H1 (cell line): ENCODE measurements around the gene LIN28A. TPM values are rescaled to one million over a fixed set of nuclear protein-coding genes. Genes with fewer than 3 reads are reported as not detected.

Experiments
- CTCF ChIA-PET: fragments of 300-600 bp; sonication (Branson Sonifier 250); formaldehyde crosslinking; loops from one replicate; lab custom pipeline; 2021; ENCODE audit not compliant: partially characterized antibody; lab: Charles Lee
- POLR2A ChIA-PET: fragments of 300-600 bp; sonication (Branson Sonifier 250); formaldehyde crosslinking; loops from one replicate; lab custom pipeline; 2021; ENCODE audit warnings: inconsistent platforms; ENCODE audit not compliant: partially characterized antibody; lab: Charles Lee
- DNase-seq, 2 experiments: peaks; one replicate each; pipeline versions ENCODE4 v3.0.0 to v3.0.0-alpha.2; 2010 to 2022; ENCODE audit warnings: low spot score in 2 of 2, low read depth in 1 of 2, mixed read lengths in 1 of 2
- FAIRE-seq: peaks from 2 replicates; lab custom pipeline; 2011; peaks lifted over from hg19 to GRCh38; lab: Jason Lieb, UNC
- H2AFZ ChIP-seq: 2 replicates; pipeline ENCODE4 v1.8.1; 2012; ENCODE audit warnings: low read length, inconsistent platforms
- H2AK5ac ChIP-seq: 2 replicates; pipeline ENCODE4 v1.6.1; 2013; ENCODE audit warnings: low read depth, low read length
- H2BK120ac ChIP-seq: replicated peaks from 2 replicates; pipeline ENCODE3; 2013; ENCODE audit warnings: low read depth, low read length, inconsistent platforms
- H2BK12ac ChIP-seq: 2 replicates; pipeline ENCODE4 v1.6.1; 2013; ENCODE audit warnings: low read depth, low read length
- H2BK15ac ChIP-seq: 2 replicates; pipeline ENCODE4 v1.6.1; 2013; ENCODE audit warnings: low read length
- H2BK20ac ChIP-seq: 2 replicates; pipeline ENCODE4 v1.6.1; 2013; ENCODE audit warnings: low read length
- H2BK5ac ChIP-seq: 2 replicates; pipeline ENCODE4 v1.6.1; 2013; ENCODE audit warnings: low read depth, low read length
- H3K14ac ChIP-seq: 2 replicates; pipeline ENCODE4 v1.6.1; 2013; ENCODE audit warnings: inconsistent platforms; ENCODE audit not compliant: insufficient read length
- H3K18ac ChIP-seq: 2 replicates; pipeline ENCODE4 v1.6.1; 2013; ENCODE audit warnings: low read length; ENCODE audit errors: extremely low read depth
- H3K23ac ChIP-seq: 2 replicates; pipeline ENCODE4 v1.6.1; 2013; ENCODE audit warnings: inconsistent platforms; ENCODE audit not compliant: insufficient read length
- H3K23me2 ChIP-seq: 2 replicates; pipeline ENCODE4 v1.6.1; 2013; ENCODE audit warnings: low read depth, low read length
- H3K27ac ChIP-seq: 2 replicates; pipeline ENCODE4 v1.6.1; 2011; ENCODE audit warnings: low read depth, low read length, inconsistent platforms
- H3K27me3 ChIP-seq, 4 experiments: replicated peaks in 1 of 4; 1 replicate in 1 of 4; 2 replicates in 3 of 4; pipeline versions ENCODE4 v1.6.1 to v1.8.1; 2011 to 2013; ENCODE audit warnings: low read length in 3 of 4, mild to moderate bottlenecking in 3 of 4, inconsistent platforms in 2 of 4, mixed read lengths in 2 of 4, moderate library complexity in 1 of 4; ENCODE audit not compliant: control insufficient read depth in 3 of 4, insufficient read depth in 3 of 4; ENCODE audit errors: extremely low read depth in 1 of 4
- H3K36me3 ChIP-seq, 4 experiments: 2 replicates each; pipeline versions ENCODE4 v1.6.1 to v1.8.1; 2011 to 2013; ENCODE audit warnings: mild to moderate bottlenecking in 4 of 4, low read length in 3 of 4, moderate library complexity in 2 of 4, control low read depth in 1 of 4, inconsistent platforms in 1 of 4; ENCODE audit not compliant: insufficient read depth in 4 of 4, control insufficient read depth in 2 of 4
- H3K4ac ChIP-seq: replicated peaks from 2 replicates; pipeline ENCODE3; 2013; ENCODE audit warnings: low read length, low read depth, mixed read lengths, inconsistent platforms; ENCODE audit not compliant: insufficient read length
- H3K4me1 ChIP-seq, 4 experiments: replicated peaks in 1 of 4; 1 replicate in 1 of 4; 2 replicates in 3 of 4; pipeline versions ENCODE4 v1.6.1 to v1.8.1; 2011 to 2013; ENCODE audit warnings: low read length in 3 of 4, inconsistent platforms in 2 of 4, mixed read lengths in 1 of 4; ENCODE audit not compliant: insufficient read depth in 4 of 4, control insufficient read depth in 3 of 4
- H3K4me2 ChIP-seq, 2 experiments: 2 replicates each; pipeline versions ENCODE4 v1.6.1 to v1.8.1; 2011 to 2013; ENCODE audit warnings: low read depth in 2 of 2, low read length in 2 of 2, control low read depth in 1 of 2, inconsistent platforms in 1 of 2, mild to moderate bottlenecking in 1 of 2; ENCODE audit not compliant: insufficient read depth in 1 of 2
- H3K4me3 ChIP-seq, 4 experiments: fragments of 200-600, 300-600 bp in 1 of 4; sonication (generic), shearing (Covaris generic), sonication (Bioruptor Twin) in 1 of 4; 2 replicates each; pipeline versions ENCODE4 v1.5.1 to v1.8.1; 2011 to 2016; ENCODE audit warnings: low read length in 4 of 4, low read depth in 3 of 4, control low read depth in 2 of 4, inconsistent platforms in 2 of 4, mild to moderate bottlenecking in 2 of 4, mixed read lengths in 1 of 4, moderate library complexity in 1 of 4; ENCODE audit not compliant: insufficient read depth in 2 of 4; ENCODE audit errors: extremely low read depth in 1 of 4
- H3K56ac ChIP-seq: replicated peaks from 2 replicates; pipeline ENCODE3; 2013; ENCODE audit warnings: low read depth, mild to moderate bottlenecking, mixed read lengths, low read length, inconsistent platforms; ENCODE audit not compliant: insufficient read length
- H3K79me1 ChIP-seq: 2 replicates; pipeline ENCODE4 v1.6.1; 2013; ENCODE audit warnings: low read depth, low read length, control low read depth
- H3K79me2 ChIP-seq, 2 experiments: 2 replicates each; pipeline versions ENCODE4 v1.6.1 to v1.8.1; 2012 to 2013; ENCODE audit warnings: low read length in 2 of 2, mild to moderate bottlenecking in 2 of 2, inconsistent platforms in 1 of 2; ENCODE audit not compliant: insufficient read depth in 2 of 2, control insufficient read depth in 1 of 2
- H3K9ac ChIP-seq, 4 experiments: replicated peaks in 1 of 4; 1 replicate in 1 of 4; 2 replicates in 3 of 4; pipeline versions ENCODE4 v1.6.1 to v1.8.1; 2011 to 2013; ENCODE audit warnings: low read depth in 3 of 4, low read length in 3 of 4, control low read depth in 2 of 4, mild to moderate bottlenecking in 2 of 4, moderate library complexity in 2 of 4, inconsistent platforms in 1 of 4; ENCODE audit errors: extremely low read depth in 1 of 4
- H3K9me3 ChIP-seq, 2 experiments: 2 replicates each; pipeline versions ENCODE4 v1.6.1 to v1.8.1; 2012 to 2013; ENCODE audit warnings: mild to moderate bottlenecking in 2 of 2, moderate library complexity in 2 of 2, control low read depth in 1 of 2, inconsistent platforms in 1 of 2, low read depth in 1 of 2, low read length in 1 of 2, mixed read lengths in 1 of 2; ENCODE audit not compliant: insufficient read depth in 2 of 2
- H4K20me1 ChIP-seq, 2 experiments: replicated peaks in 1 of 2; 2 replicates each; pipeline versions ENCODE3 to v1.8.1; 2011 to 2013; ENCODE audit warnings: inconsistent platforms in 2 of 2, low read length in 2 of 2, mild to moderate bottlenecking in 1 of 2; ENCODE audit not compliant: insufficient read depth in 2 of 2, control insufficient read depth in 1 of 2
- H4K5ac ChIP-seq: 2 replicates; pipeline ENCODE4 v1.6.1; 2013; ENCODE audit warnings: low read length, low read depth, mixed read lengths, inconsistent platforms; ENCODE audit not compliant: insufficient read length
- H4K8ac ChIP-seq: 2 replicates; pipeline ENCODE4 v1.8.0; 2013; ENCODE audit warnings: mild to moderate bottlenecking, moderate library complexity, low read length, inconsistent platforms; ENCODE audit not compliant: insufficient read depth; ENCODE audit errors: extremely low read depth
- H4K91ac ChIP-seq: replicated peaks from 2 replicates; pipeline ENCODE3; 2013; ENCODE audit warnings: low read length, mixed read lengths, inconsistent platforms; ENCODE audit not compliant: insufficient read length
- WGBS, 2 experiments: shearing (Covaris generic) in 1 of 2; methylation state at CpG; one replicate each; pipeline versions ENCODE4 v1.1.6 to v1.1.7; 2013 to 2015; ENCODE audit warnings: low lambda C conversion rate in 2 of 2, mixed read lengths in 2 of 2, inconsistent platforms in 1 of 2, low coverage in 1 of 2, missing lambda C conversion rate in 1 of 2; ENCODE audit not compliant: insufficient replicate concordance in 2 of 2, insufficient coverage in 1 of 2, insufficient read length in 1 of 2; ENCODE audit errors: extremely low coverage in 1 of 2, missing lambda C conversion rate in 1 of 2; 5-methylcytosine and 5-hydroxymethylcytosine counted together
- polyA plus RNA-seq, 7 experiments: library from polyadenylated mRNA; depleted of rRNA in 3 of 7; stranded (reverse) in 5 of 7; unstranded in 2 of 7; fragments of >200 nt in 5 of 7; fragments of 200-250 nt in 2 of 7; gene quantifications; 1 replicate in 5 of 7; 2 replicates in 1 of 7; 4 replicates in 1 of 7; pipeline versions ENCODE4 v1.2.1 to v1.2.3, GENCODE V29; 2011 to 2013; ENCODE audit warnings: missing spikeins in 2 of 7, mixed read lengths in 2 of 7
- total RNA-seq: library from RNA; stranded (reverse); fragmentation: NEBNext Ultra II Directional; extraction: Animal tissue kit (Norgen Biotek cat#: 25700); gene quantifications from 2 replicates; pipeline ENCODE4 v1.2.1, GENCODE V29; 2021
- TF ChIP-seq, protein P1 (sequence below): IDR thresholded peaks from 2 replicates; pipeline ENCODE4 v1.6.1; 2011; ENCODE audit warnings: low read depth, mild to moderate bottlenecking, low read length; ENCODE audit not compliant: insufficient read depth

LIN28A gene
- total and polyA plus RNA-seq, 2 of the 8 experiments (the other 6 are each of a cell fraction or from before 2014, with no cell fraction given), result 403 to 1,486 TPM

DNA sequence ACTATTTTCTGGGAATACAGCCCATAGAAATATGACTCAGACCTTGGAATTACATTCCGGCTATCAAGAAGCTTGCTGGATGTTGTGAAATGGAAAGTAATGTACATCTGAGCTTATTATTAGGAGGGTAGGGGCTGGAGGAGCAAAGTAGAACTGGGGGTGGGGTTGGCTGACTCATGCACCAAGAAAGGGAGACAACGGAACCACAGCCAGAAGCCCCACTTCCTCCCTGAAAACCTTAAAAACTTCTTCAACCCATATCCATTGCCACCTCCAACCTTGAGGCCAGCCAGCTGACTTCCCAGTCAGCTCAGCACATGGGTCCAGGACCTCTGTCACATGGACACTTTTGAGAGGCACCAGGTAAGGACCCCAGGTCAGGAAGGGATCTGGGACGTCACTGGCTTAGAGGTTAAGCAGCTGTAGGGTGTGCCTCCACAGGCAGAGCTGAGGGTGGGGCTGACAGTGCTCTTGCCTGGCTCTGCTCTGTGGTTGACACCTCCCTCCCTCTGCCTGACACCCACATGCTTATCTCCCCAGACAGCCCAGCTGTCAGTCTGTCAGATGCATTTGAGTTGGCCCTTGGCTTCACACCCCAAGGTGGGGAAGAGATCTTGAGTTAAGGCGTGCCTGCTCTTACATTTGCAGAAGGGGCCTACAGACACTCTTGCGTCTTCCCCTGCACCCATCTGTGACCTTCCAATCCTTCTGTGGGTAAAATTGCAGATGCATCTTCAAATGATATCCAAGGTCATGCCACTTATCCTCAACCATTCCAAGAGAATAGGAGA, 32.3 kb upstream of the LIN28A start:
- H3K36me3 ChIP-seq, result no peaks in the 10 kb centered on the region

More for the DNA sequence above, 32.3 kb upstream of the LIN28A start:
- no peak overlapping the region for H4K8ac ChIP-seq
- no peaks in the 10 kb centered on the region for H3K79me1 ChIP-seq
- ChIA-PET CTCF (interaction anchor here (0.7 to 7.9 kb wide), 16 partner anchors 12 to 102 kb away, joined by 3 to 79 read pairs (median 6); partner anchors contain the start of genes CRYBG2 and SH3BGRL3), POLR2A (interaction anchor here (0.6 to 2.3 kb wide), 10 partner anchors 9 to 60 kb away, joined by 3 to 9 read pairs (median 3); partner anchors contain the start of genes CD52 and LIN28A)
- no peak overlapping the region for H3K4ac ChIP-seq
- no peak overlapping the region for H2BK20ac ChIP-seq
- no peak overlapping the region for H3K4me3 ChIP-seq
- no peaks in the 10 kb centered on the region for H3K27me3 ChIP-seq
- peaks cover 0 to 2% (median 0%) of the 10 kb centered on the region in 4 experiments; a peak in 2 of 7 replicates for H3K4me1 ChIP-seq
- no peaks in the 10 kb centered on the region for H4K20me1 ChIP-seq
- H2BK120ac ChIP-seq, result no peak overlapping the region
- no peaks in the 10 kb centered on the region for H3K9me3 ChIP-seq
- H3K79me2 ChIP-seq, result no peaks in the 10 kb centered on the region
- no peak overlapping the region for H4K5ac ChIP-seq
- H3K23me2 ChIP-seq, result no peaks in the 10 kb centered on the region
- H3K23ac ChIP-seq, result no peak overlapping the region
- H3K27ac ChIP-seq, result no peak overlapping the region
- TF ChIP-seq, protein P1, sequence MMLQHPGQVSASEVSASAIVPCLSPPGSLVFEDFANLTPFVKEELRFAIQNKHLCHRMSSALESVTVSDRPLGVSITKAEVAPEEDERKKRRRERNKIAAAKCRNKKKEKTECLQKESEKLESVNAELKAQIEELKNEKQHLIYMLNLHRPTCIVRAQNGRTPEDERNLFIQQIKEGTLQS, result no peak
- H2BK5ac ChIP-seq, result no peak overlapping the region
- FAIRE-seq (no peak), DNase-seq (no peak)
- H3K18ac ChIP-seq, result no peak overlapping the region
- no peak overlapping the region for H2BK12ac ChIP-seq
- H3K4me2 ChIP-seq, result no peak overlapping the region
- 73% methylated on average over 5 of the region's 5 CpGs; no CpG with 5 or more reads in 1 of the 2 experiments for WGBS, 2 experiments
- no peak overlapping the region for H3K56ac ChIP-seq
- no peak overlapping the region; the same call in 1 of the 2 replicates for H2AK5ac ChIP-seq
- no peak overlapping the region for H3K9ac ChIP-seq
- peak overlapping the region; percentile 21; the same call in 1 of the 2 replicates for H2BK15ac ChIP-seq
- H2AFZ ChIP-seq, result no peak overlapping the region
- H4K91ac ChIP-seq, result no peak overlapping the region
- no peak overlapping the region for H3K14ac ChIP-seq
